Retinal pigment epithelial cell (primary cell): ENCODE measurements around the gene ZFPL1.
A peak's percentile ranks its signal among the peaks of the same experiment; 100 is the strongest.

Experiments used
- DNase-seq: peaks from one replicate; pipeline ENCODE4 v3.0.0-alpha.2; 2010; ENCODE audit warnings: low read depth
- H3K4me3 ChIP-seq: 2 replicates; pipeline ENCODE4 v1.5.1; 2011; ENCODE audit warnings: mild to moderate bottlenecking, low read length, control low read depth, moderate library complexity
- CTCF ChIP-seq: conservative IDR thresholded peaks from 2 replicates; pipeline ENCODE4 v1.5.1; 2011; ENCODE audit warnings: low read depth, low read length, control low read depth, inconsistent platforms

Gene ZFPL1

GRCh38 chr11:65090628-65091027 lies 6.6 kb downstream of the ZFPL1 start:
- H3K4me3 ChIP-seq = no peak overlapping the region
- no peak for TF ChIP-seq CTCF
- DNase-seq = no peak

- TF ChIP-seq CTCF = no peak
- peak overlapping the region; percentile 78 for H3K4me3 ChIP-seq
- DNase-seq = no peak
These were observed 11.4 kb downstream of the ZFPL1 start for GRCh38 chr11:65095427-65095826.

GRCh38 chr11:65095974-65096806 lies 12.2 kb downstream of the ZFPL1 start, which contains the start of gene VPS51:
TSS of gene VPS51 (plus strand) at chr11:65096214. CDS start at chr11:65096251, 37 bp downstream.
- TF ChIP-seq CTCF = no peak
- DNase-seq = peak; percentile 78
- H3K4me3 ChIP-seq = peak within 1 kb of the TSS; percentile 78

GRCh38 chr11:65096926-65097325 lies 12.9 kb downstream of the ZFPL1 start:
- no peak for TF ChIP-seq CTCF
- DNase-seq = no peak
- peak overlapping the region; percentile 78 for H3K4me3 ChIP-seq

- no peak for TF ChIP-seq CTCF
- no peak overlapping the region for H3K4me3 ChIP-seq
- DNase-seq = no peak
These were observed 16.8 kb downstream of the ZFPL1 start for GRCh38 chr11:65100674-65101350.

GRCh38 chr11:65102142-65103095 lies 18.4 kb downstream of the ZFPL1 start:
- no peak overlapping the region for H3K4me3 ChIP-seq
- no peak for DNase-seq
- no peak for TF ChIP-seq CTCF
